GM12878 (cell line): Measurements from ENCODE around the gene SOX2. TPM values are rescaled to one million over a fixed set of nuclear protein-coding genes. Genes with fewer than 3 reads are reported as not detected.

ENCODE experiments used
- ATAC-seq: fragments of 200-7000 bp; cut with Tn5 transposase; 3 replicates; pipeline ENCODE4 v1.9.1; 2020; ENCODE audit warnings: mild to moderate bottlenecking, moderate library complexity
- BruUV-seq: library from RNA; stranded (reverse); fragments of 400-500 nt; replicated peaks from 2 replicates; lab custom pipeline; 2021; lab: Mats Ljungman, UMichigan
- CTCF ChIA-PET: fragments of 300-600 bp; sonication (Branson Sonifier 250); formaldehyde crosslinking; extraction: SDS; loops from one replicate; lab custom pipeline; 2021; ENCODE audit warnings: inconsistent platforms; lab: Yijun Ruan, JAX
- POLR2A ChIA-PET: fragments of 350-600 bp; formaldehyde crosslinking; extraction: SDS; loops from one replicate; lab custom pipeline; 2021; ENCODE audit warnings: inconsistent platforms; lab: Charles Lee
- RAD21 ChIA-PET: fragments of 300-600 bp; sonication (Branson Sonifier 250); formaldehyde crosslinking; loops from one replicate; lab custom pipeline; 2023; ENCODE audit warnings: antibody characterized with exemption; ENCODE audit not compliant: unreplicated experiment; lab: Charles Lee
- SMC1A ChIA-PET: fragments of 300-600 bp; sonication (Branson Sonifier 250); formaldehyde crosslinking; loops from one replicate; lab custom pipeline; 2023; ENCODE audit not compliant: unreplicated experiment, uncharacterized antibody; lab: Charles Lee
- DNase-seq: peaks from one replicate; pipeline ENCODE4 v3.0.0-alpha.2; 2011; ENCODE audit warnings: low read depth, low spot score
- FAIRE-seq: peaks from 3 replicates; lab custom pipeline; 2011; peaks lifted over from hg19 to GRCh38; lab: Jason Lieb, UNC
- H2AFZ ChIP-seq: 2 replicates; pipeline ENCODE4 v1.6.0; 2011; ENCODE audit warnings: low read depth, low read length, control low read depth; ENCODE audit not compliant: control insufficient read depth
- H3K27ac ChIP-seq: 2 replicates; pipeline ENCODE4 v1.5.1; 2011; ENCODE audit warnings: control low read depth; ENCODE audit not compliant: control insufficient read depth, insufficient read depth
- H3K27me3 ChIP-seq, 2 experiments: replicated peaks in 1 of 2; 2 replicates each; pipeline versions ENCODE4 v1.6.0 to v1.6.1; 2011; ENCODE audit warnings: low read length in 1 of 2; ENCODE audit not compliant: control insufficient read depth in 2 of 2, insufficient read depth in 2 of 2
- H3K36me3 ChIP-seq, 2 experiments: 2 replicates each; pipeline ENCODE4 v1.5.1; 2011; ENCODE audit warnings: low read length in 1 of 2; ENCODE audit not compliant: control insufficient read depth in 2 of 2, insufficient read depth in 2 of 2
- H3K4me1 ChIP-seq: 2 replicates; pipeline ENCODE4 v1.6.1; 2011; ENCODE audit warnings: mild to moderate bottlenecking, low read length, moderate library complexity, mixed read lengths; ENCODE audit not compliant: control insufficient read depth, insufficient read depth
- H3K4me2 ChIP-seq: 2 replicates; pipeline ENCODE4 v1.6.0; 2011; ENCODE audit warnings: control low read depth; ENCODE audit not compliant: control insufficient read depth, insufficient read depth
- H3K4me3 ChIP-seq: fragments of 200-600 bp; sonication (generic); 2 replicates; pipeline ENCODE4 v1.5.1; 2016
- H3K79me2 ChIP-seq: 2 replicates; pipeline ENCODE4 v1.6.0; 2011; ENCODE audit warnings: low read length; ENCODE audit not compliant: control insufficient read depth, insufficient read depth
- H3K9ac ChIP-seq: 2 replicates; pipeline ENCODE4 v1.8.0; 2011; ENCODE audit warnings: low read length, control low read depth, mixed read lengths; ENCODE audit not compliant: control insufficient read depth, insufficient read depth
- H3K9me3 ChIP-seq: replicated peaks from 3 replicates; pipeline ENCODE4 v1.5.1; 2011; ENCODE audit warnings: mild to moderate bottlenecking, low read length; ENCODE audit not compliant: control insufficient read depth, insufficient read depth
- H4K20me1 ChIP-seq: 2 replicates; pipeline ENCODE4 v1.6.0; 2011; ENCODE audit not compliant: control insufficient read depth, insufficient read depth
- KAT2A ChIP-seq: conservative IDR thresholded peaks from 2 replicates; pipeline ENCODE4 v1.6.1; 2011; ENCODE audit warnings: low read depth, low read length; ENCODE audit not compliant: control insufficient read depth
- LARP7 ChIP-seq: fragments of 450-650 bp; IDR thresholded peaks from 2 replicates; pipeline ENCODE4 v1.6.1; 2017; ENCODE audit warnings: mild to moderate bottlenecking
- NFXL1 ChIP-seq: fragments of 450-650 bp; IDR thresholded peaks from 2 replicates; pipeline ENCODE4 v1.6.1; 2017; ENCODE audit warnings: antibody characterized with exemption, mild to moderate bottlenecking, borderline replicate concordance
- SPI1 ChIP-seq: IDR thresholded peaks from 2 replicates; pipeline ENCODE4 v1.6.1; 2011; ENCODE audit warnings: low read depth, mild to moderate bottlenecking, low read length, moderate library complexity, borderline replicate concordance; ENCODE audit not compliant: insufficient read depth
- WRNIP1 ChIP-seq: IDR thresholded peaks from 2 replicates; pipeline ENCODE4 v1.6.1; 2011; ENCODE audit warnings: low read depth, low read length, improper control_type of control experiment, borderline replicate concordance
- whole genome bisulfite sequencing: methylation state at CpG from one replicate; pipeline ENCODE4 v1.1.6; 2016; ENCODE audit warnings: low lambda C conversion rate; ENCODE audit not compliant: insufficient replicate concordance, insufficient coverage; ENCODE audit errors: missing lambda C conversion rate; 5-methylcytosine and 5-hydroxymethylcytosine counted together
- in situ Hi-C: fragments of 300-500 bp; cut with MboI; formaldehyde crosslinking; loops from 9 replicates; pipeline ENCODE4 v1.14.3; 2018; ENCODE audit warnings: mixed read lengths
- intact Hi-C: fragments of 100-400 bp; cut with micrococcal nuclease; formaldehyde crosslinking; loops from one replicate; pipeline ENCODE4 v1.14.2; 2022; ENCODE audit not compliant: unreplicated experiment
- polyA plus RNA-seq, 11 experiments: library from polyadenylated mRNA; depleted of rRNA in 4 of 11; unstranded in 6 of 11; stranded (reverse) in 5 of 11; fragments of >200 nt; fragmentation: Nextera tagmentation in 4 of 11; fragmentation: Illumina TruSeq in 1 of 11; extraction: Ambion mirVana in 4 of 11; extraction: Trizol in 1 of 11; gene quantifications; 1 replicate in 1 of 11; 2 replicates in 10 of 11; pipeline versions ENCODE4 v1.2.1 to v1.2.3, GENCODE V29; 2011 to 2016; ENCODE audit warnings: inconsistent platforms in 2 of 11, missing spikeins in 2 of 11, low read depth in 1 of 11
- total RNA-seq, 4 experiments: library from RNA; depleted of rRNA in 3 of 4; stranded (reverse); fragments of >200 nt in 3 of 4; fragmentation: Illumina TruSeq in 1 of 4; extraction: Trizol in 1 of 4; gene quantifications; 2 replicates each; pipeline versions ENCODE4 v1.2.1 to v1.2.3, GENCODE V29; 2013 to 2021
- TF ChIP-seq, protein P1 (sequence below): IDR thresholded peaks from 2 replicates; pipeline ENCODE4 v1.6.1; 2012; ENCODE audit warnings: low read depth, low read length, improper control_type of control experiment

SOX2 gene
- total and polyA plus RNA-seq, 10 of the 15 experiments (the other 5 are each of a cell fraction or from before 2014, with no cell fraction given), result 0.06 to 0.10 (median 0.07) TPM; not detected in 6

DNA sequence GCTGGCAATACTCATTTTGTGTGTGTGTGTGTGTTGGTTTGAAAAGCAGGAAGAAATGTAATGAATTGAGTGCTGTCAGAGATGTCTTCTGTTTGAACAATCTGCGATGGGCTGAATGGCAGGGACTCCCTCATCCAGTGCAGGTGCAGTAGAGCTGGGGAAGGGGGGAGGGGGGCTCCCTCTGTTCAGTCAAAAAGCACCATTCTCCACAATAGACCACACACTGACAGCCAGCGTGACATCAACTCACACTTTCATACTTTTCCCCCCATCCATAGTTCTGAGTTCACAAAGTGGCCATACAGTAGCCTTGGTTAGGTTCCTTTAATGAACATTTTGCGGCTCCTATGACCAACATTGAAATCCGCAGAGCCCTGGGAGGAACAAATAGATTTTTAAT is 10.4 kb downstream of the SOX2 start (continued):
- TF ChIP-seq NFXL1, result no peak
- TF ChIP-seq LARP7, result no peak
- no peak for TF ChIP-seq SPI1
- TF ChIP-seq WRNIP1, result no peak
- TF ChIP-seq KAT2A, result no peak

DNA sequence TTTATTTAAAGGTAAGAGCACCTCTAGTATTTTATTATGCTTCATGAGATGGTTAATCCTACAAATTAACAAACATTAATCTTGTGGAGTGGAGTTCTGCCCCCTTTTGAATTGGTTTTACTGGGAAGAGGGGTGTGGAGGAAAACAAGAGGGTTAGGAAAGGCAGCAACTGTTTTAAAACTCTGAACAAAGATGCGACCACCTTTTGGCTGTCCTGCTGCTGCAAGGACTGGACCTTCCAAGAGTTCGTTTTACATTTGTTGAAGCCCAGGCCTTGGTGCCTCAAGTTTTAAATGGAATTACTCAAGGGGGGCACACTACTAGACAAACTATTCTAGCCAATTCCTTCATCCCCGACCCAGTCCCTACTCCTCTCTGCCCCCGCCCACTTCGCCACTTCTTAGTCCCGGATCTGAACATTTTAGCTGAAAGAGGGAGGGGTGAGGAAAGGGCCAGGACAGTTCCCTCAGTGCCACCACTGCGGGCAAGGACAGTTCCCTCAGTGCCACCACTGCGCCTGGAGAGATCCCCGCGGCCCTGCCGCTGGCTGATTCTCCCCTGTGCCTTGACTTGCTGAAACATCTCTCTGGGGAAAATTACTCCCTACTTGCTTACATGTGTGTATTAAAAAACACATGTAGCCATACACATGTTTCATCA is 11.2 kb downstream of the SOX2 start:
- intact Hi-C loops (no loop called here), in situ Hi-C loops (no loop called here)
- no peaks in the 10 kb centered on the region for H3K36me3 ChIP-seq
- ChIA-PET SMC1A (no interaction called here), CTCF (no interaction called here), POLR2A (no interaction called here), RAD21 (no interaction called here)
- FAIRE-seq, result no peak
- no peak for ATAC-seq
- H4K20me1 ChIP-seq, result no peaks in the 10 kb centered on the region; the same call in 1 of the 2 replicates
- 25% methylated on average over 8 of the region's 11 CpGs for WGBS
- no peaks in the 10 kb centered on the region for H3K4me1 ChIP-seq
- H3K9ac ChIP-seq, result no peak overlapping the region
- H3K4me2 ChIP-seq, result no peak overlapping the region
- no TSS peak for BruUV-seq
- H3K27ac ChIP-seq, result no peak overlapping the region
- TF ChIP-seq, protein P1, sequence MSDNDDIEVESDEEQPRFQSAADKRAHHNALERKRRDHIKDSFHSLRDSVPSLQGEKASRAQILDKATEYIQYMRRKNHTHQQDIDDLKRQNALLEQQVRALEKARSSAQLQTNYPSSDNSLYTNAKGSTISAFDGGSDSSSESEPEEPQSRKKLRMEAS, result no peak
- DNase-seq, result no peak
- H3K79me2 ChIP-seq, result no peaks in the 10 kb centered on the region
- H3K4me3 ChIP-seq, result no peak overlapping the region
- no peak overlapping the region for H2AFZ ChIP-seq
- H3K27me3 ChIP-seq, result peaks cover 10 to 32% of the 10 kb centered on the region in 2 experiments
- H3K9me3 ChIP-seq, result no peaks in the 10 kb centered on the region; the same call in 2 of the 3 replicates
